Measurements from ENCODE around the gene SLMAP.
"Not testable (repeated sequence)": the region's sequence is repeated elsewhere in the genome, so short reads cannot be mapped to it uniquely, and the experiment has no call there.

The SLMAP gene

DNA sequence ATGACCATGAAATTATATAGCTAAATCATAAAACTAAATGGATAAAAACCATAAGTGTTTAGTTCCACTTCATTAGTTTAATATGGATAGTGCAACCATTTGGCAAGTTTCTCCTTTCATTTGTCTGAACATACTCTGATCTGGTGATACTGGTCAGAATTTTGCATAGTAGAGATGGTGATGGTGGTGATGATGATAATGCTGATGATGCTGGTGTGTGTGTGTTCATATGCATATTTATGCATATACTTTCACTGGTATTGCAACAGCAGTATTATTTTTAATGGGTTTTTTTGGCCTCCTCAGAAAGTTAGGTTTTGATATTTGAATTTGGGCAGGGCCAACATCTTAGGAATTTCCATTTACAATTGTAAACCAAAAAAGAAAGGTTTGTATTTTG lies 76.4 kb downstream of the SLMAP start:
- no peak for DNase-seq

DNA sequence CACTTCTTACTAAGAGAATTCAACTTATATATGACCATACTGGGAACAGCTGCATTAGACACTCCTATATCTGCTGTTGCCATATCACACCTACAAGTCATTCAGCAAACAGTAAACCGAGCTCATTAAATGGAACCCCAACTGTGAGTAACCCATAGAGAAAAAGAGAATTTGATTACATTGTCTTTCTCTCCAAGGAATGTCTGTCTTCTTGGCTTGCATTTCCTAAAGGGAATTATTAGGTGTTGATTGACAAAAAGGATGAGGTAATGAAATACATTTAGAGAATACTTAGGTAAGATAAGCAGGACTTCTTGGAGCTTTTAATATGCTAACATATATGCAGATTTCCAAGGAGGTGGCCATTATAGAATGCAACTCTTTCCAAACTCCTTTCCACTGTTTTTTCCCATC lies 76.8 kb downstream of the SLMAP start:
- DNase-seq, result no peak

DNA sequence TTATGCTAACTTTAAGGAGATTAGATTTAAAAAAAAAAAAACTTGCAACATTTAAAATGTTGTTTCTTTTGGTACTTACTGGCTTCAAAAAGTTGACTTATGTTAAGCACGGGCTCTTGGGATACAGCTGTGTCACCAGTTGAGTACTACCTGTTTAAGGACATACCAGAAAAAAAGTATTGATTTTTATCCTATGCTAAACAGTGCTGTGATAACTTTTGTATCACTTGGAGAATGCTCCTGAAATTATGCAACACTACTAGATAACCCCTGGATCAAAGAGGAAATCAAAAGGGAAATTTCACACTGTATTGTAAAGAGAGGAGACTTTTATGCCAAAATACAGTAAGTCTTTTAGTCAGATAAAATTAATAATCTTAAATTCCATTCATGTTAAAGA lies 77.7 kb downstream of the SLMAP start:
- no peak for DNase-seq

DNA sequence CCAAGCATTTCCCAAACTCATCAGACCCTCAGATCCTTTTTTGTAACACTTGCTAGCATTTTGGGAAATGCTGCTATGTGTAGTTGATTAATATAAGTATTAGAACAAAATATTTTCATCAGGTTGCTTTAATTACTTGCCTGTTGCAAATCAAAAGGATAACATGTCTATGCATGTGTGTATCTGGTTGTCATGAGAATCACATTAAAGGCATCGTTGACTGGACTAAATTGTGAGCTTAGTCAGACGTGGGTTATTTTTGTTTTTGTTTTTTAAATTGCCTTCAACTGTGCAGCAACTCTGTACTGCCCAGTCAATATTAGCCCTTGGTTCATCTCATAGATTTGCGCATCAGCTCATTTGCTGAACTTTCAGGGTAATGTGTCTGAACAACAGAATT lies 81.6 kb downstream of the SLMAP start:
- no peak for DNase-seq

DNA sequence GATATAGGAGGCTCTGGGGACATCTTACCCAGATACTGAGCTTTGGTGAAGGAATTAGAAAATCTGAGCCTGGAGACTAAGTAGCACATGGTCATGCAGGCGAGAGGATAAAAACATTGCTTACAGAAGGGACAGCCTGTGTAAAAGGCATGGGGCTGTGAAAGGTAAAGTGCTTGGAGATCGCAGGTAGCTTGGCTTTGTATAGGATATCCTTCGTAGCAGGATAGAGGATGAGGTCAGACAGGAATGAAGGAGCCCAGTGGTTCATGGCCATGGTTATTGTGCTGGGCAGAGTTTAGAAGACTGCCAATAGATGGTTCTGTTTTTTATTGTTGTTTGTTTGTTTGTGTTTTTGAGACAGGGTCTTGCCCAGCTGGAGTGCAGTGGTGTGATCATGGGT lies 82.5 kb downstream of the SLMAP start:
- no peak for DNase-seq

DNA sequence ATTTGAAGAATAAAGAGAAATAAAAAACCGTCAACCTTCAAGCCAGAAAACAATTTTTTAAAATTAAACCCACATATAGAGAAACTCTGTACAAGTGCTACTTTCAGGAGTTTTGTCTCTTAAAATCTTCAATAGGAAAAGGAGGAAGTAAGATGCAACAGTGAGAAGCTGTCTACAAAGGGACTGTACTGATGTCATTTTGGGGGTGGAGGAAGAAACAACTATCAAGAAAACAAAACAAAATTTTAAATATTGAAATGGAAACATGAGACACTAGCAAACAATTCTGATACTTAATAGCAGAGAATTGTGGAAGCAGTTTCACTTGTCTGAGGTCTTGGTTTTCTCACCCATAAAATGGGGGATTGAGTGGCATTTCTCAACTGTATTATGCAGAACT lies 84.4 kb downstream of the SLMAP start:
- DNase-seq, result no peak

DNA sequence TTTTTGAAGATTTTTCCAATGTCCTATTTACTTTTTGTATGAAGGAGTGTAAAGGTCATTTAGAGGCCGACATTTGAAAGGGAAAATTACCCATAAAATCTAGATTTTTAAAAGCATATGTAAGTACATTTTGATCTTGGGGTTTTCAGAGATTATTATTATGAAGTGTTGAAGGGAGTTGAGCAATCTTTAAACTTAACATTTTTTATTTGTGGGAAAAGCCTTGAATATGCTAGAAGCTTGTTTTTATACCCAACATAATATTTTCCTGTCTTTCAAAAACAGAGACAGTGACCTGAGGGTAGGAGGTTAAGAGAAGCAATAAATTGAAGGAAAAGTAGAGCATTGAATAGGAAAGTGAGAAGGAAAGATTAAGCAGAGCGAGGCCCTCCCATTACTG lies 85.7 kb downstream of the SLMAP start:
- DNase-seq, result no peak

DNA sequence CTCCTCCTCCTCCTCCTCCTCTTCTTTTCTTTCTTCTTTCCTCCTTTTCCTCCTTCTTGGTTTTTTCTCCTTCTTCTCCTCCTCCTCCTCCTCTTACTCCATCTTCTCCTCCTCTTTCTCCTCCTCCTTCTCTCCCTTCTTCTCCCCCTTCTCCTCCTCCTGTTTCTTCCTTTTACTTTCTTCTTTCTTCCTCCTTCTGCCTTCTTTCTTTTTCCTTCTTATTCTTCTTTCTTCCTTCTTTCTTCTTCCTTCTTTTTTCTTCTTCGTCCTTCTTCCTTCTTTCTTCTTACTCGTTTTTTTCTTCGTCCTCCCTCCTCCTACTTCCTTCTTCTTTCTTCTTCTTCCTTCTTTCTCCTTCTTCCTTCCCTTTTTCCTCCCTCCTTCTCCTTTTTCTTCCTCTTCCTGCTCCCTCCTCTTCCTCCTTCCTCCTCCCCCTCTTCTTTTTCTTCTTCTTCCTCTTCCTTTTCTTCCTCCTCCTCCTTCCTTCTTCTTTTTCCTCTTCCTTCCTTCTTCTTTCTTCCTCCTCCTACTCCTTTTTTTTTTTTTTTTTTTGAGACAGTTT lies 92.1 kb downstream of the SLMAP start:
- no peak for DNase-seq

DNA sequence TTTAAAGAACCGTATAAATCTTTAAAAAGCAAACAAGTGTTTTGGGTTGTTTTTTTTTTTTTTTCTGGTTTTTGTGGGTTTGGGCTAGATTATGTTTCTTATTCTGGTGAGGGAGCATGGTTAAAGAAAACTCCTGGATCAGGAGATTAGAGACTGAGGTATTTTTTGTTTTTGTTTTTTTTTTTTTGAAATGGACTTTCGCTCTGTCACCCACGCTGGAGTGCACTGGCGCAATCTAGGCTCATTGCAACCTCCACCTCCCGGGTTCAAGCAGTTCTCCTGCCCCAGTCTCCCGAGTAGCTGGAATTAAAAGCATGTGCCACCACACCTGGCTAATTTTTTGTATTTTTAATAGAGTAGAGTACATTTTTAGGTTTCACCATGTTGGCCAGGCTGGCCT lies 95.2 kb downstream of the SLMAP start:
- no peak for DNase-seq

DNA sequence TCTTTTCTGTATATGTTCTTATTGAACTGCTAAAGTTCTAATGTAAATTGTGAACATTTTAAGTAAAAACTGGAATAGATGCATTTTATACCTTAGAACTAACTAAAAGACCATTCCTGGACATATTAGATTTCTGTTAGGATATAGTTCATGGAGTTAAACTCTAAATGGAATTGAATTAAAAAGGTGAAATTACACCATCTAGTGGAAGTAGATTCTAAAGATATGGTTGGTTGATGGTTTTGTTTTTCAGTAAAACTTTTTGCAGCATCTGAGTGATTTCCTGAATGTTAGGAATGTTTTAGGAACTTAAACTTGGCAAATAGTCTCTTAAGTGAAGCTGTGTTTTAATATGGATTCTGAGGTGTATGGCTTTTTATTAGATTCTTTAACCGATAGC lies 96.8 kb downstream of the SLMAP start:
- no peak for DNase-seq

DNA sequence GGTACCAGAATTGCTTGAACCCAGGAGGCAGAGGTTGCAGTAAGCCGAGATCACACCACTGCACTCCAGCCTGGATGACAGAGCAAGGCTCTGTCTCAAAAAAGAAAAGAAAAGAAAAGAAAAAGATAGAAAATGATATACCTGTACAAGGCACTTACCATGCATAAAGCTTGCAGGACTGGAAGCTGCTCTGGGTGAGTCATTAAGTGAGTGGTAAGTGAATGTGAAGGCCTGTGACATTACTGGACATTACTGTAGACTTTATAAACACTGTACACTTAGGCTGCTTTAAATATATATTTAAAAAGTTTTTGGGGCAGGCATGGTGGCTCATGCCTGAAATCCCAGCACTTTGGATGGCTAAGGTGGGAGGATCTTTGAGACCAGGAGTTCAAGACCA lies 99.2 kb downstream of the SLMAP start:
- no peak for DNase-seq

DNA sequence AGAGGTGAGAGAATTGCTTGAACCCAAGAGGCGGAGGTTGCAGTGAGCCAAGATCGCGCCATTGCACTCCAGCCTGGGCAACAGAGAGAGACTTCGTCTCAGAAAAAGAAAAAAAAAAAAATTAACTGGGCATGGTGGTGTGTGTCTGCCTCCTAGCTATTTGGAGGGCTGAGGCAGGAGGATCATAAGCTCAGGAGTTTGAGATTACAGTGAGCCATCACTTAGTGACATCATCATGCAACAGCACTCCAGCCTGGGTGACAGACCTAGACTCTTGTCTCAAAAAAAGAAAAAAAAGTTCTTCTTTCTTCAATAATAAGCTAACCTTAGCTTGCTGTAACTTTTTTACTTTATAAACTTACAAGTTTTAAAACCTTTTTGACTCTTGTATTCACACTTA lies 99.8 kb downstream of the SLMAP start:
- no peak for DNase-seq

DNA sequence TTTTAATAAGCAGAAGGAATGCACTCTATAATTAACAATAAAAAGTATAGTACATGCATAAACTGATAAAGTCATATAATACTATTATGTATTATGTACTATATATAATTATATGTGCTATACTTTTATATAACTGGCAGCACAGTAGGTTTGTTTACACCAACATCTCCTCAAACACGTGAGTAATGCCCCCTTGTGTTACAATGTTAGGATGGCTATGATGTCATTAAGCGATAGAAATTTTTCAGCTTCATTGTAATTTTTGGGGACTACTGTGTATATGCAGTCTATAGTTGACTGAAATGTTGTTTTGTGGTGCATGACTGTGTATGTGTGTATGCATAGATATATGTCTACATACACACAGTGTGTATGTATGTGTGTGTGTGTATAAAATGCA lies 100.6 kb downstream of the SLMAP start:
- peak; percentile 23 for DNase-seq

DNA sequence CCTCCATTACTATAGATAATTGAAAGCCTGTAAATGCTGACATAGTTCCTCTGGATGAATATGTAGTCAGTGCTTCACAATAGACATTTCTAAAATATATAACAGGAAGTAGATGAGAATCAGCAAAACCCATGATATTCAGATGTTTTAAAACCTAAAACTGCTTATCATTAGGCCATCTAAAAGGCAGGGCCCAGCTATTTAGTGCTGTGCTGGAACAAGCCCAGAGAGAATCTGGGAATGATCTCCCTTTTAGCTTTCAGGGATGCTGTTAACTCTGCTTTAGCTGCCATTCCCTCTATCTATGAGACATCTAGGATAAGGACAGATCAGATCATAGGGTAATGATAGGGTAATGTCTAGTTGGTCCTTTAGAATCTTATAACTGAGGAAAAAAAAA lies 106.8 kb downstream of the SLMAP start:
- DNase-seq, result no peak

DNA sequence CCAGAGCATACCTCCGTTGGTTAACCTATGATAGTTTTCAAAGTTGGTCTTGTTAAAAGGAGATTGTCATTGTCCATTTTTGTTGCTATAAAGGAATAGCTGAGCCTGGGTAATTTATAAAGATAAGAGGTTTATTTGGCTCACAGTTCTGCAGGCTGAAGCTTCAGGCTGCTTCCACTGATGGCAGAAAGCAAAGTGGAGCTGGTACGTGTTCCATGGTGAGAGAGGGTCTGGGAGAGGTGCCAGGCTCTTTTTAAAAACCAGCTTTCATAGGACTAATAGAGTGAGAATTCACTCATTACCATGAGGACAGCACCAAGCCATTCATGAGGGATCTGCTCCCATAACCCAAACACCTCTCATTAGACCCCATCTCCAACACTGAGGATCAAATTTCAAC lies 107.3 kb downstream of the SLMAP start:
- DNase-seq, result no peak

DNA sequence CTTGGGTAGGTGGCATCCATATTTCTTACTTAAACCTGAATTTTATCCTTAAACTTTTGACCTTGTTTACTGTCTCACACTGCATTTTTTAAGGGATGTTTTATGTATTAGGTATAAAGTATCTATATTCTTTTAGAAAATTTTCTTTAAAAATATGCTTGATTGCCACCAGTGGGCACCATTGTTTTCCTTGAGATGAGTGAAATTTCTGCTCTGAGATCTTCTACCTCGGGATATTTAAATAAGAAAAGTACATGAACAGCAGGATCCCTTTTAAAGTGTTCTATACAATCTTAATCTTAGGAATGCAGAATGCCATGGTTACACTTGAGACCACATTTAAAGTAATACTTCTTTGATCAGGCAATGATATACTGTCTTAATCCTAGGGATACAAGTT lies 108.7 kb downstream of the SLMAP start:
- no peak for DNase-seq

DNA sequence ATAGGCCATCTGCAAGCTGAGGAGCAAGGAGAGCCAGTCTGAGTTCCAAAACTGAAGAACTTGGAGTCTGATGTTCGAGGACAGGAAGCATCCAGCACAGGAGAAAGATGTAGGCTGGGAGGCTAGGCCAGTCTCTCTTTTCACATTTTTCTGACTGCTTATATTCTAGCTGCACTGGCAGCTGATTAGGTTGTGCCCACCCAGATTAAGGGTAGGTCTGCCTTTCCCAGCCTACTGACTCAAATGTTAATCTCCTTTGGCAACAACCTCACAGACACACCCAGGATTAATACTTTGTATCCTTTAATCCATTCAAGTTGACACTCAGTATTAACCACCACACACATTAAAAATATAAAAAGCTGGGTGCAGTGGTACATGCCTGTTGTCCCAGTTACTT lies 113.0 kb downstream of the SLMAP start:
- DNase-seq, result not testable (repeated sequence)

DNA sequence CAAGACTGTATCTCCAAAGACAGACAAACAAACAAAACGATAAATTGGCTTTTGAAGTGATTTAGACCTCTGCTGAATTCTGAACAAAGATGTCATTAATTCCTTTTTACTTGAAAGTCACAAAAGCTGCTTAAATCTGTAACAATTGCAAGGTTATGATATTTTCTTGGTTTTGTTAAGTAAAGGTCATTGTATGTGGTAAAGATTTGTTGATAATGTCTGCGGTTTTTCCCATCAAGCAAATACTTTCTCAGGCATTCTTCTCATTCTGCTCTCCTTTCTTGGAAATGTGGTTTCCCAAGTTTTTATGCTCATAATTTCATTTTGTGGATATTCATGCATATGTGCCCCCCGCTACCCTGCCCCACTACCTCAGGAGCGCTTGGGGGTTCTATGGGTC lies 116.5 kb downstream of the SLMAP start:
- no peak for DNase-seq

DNA sequence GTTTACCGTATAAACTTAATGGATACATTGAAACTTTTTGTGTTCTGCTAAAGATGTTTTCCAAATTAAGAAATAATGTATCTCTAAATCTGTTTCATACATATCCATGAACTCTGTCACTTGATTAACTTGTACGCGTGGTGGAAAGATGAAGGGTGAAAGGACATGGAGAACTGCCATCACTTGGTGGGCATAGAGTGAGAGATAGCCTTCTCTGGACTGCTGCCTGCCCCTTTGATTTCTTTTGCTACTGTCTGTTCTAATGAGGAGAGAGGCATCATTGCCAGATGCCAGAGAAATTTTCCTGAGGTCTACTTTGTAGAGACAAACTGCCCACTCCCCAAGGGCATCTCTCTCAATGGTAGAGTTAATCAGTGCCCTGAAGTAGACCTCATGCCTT lies 120.5 kb downstream of the SLMAP start:
- no peak for DNase-seq

DNA sequence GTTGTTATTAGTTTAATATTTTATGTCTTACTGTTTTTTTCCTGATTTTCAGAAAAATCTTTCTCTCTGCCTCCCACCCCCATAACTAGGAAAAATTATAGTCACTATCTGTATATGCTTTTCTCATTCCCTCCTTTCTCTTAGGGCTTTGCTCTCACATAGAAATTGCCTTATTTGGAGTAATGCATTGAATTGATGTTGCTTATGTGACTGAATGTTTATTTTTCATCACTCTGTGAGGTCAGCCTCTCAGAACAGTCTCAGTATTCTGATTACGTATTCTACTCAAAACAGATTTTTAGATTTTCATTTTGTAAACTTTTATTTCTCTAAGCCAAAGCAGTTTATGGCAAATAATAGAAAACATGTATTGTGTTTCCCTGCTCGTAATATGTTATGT lies 121.0 kb downstream of the SLMAP start:
- no peak for DNase-seq

DNA sequence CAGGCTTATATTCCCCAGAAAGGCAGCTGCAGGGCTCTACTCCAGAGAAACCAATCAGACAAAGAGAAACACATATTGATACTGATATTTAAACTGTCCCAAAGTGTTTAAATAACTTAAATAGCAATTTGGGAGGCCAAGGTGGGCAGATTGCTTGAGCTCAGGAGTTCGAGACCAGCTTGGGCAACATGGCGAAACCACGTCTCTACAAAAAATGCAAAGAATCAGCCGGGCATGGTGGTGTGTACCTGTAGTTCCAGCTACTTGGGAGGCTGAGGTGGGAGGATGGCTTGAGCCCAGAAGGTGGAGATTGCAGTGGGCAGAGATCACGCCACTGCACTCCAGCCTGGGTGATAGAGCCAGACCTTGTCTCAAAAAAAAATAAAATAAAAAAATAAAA lies 128.3 kb downstream of the SLMAP start:
- not testable (repeated sequence) for DNase-seq

DNA sequence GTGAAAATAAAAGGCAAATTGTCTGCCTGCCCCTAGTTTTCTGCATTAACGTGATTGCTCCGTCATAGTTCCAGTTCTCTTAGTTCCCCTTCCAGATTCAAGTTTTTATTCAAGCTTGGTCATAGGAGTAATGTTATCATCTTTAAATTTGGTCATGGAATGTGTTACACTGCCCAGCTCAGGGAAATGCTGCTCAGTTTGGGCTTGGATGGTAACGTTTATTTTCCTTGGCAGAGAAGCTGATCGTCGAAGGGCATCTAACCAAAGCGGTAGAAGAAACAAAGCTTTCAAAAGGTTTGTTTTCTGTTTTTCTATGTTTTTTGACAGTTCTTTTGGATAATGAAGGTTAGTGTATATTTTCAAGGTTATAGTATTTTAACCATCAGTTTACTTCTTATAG lies 133.7 kb downstream of the SLMAP start:
- DNase-seq, result no peak

DNA sequence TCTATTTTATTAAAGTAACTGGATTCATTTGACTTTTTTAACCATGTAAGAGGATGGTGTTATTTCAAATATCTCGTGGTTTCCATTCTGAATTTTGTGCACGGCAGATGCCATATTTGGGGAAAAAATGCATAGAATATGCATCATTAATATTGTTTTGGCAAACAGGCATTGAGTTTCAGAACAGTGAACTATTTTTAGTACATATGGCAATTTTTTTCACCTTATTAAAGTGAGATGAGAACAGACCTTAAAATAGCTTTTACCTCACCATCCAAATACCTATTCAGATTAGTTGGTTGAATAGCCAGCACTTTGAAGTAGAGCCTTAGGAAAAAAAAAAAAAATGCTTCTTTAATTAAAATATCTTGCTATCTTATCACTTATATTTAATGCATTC lies 134.8 kb downstream of the SLMAP start:
- no peak for DNase-seq

DNA sequence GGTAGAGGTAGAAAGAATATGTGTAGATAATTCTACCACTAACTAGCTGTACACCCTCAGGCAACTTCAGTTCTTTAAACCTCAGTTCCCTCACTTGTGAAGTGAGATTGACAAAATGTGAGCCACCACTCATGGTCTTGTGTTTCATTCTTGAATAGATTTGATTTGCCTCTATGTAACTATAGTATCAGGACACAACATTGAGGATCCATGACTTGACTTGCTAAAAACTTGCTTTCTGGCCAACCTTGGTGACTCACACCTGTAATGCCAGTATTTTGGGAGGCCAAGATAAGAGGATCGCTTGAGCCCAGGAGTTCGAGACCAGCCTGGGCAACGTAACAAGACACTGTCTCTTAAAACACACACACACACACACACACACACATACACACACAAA lies 136.3 kb downstream of the SLMAP start:
- no peak for DNase-seq

DNA sequence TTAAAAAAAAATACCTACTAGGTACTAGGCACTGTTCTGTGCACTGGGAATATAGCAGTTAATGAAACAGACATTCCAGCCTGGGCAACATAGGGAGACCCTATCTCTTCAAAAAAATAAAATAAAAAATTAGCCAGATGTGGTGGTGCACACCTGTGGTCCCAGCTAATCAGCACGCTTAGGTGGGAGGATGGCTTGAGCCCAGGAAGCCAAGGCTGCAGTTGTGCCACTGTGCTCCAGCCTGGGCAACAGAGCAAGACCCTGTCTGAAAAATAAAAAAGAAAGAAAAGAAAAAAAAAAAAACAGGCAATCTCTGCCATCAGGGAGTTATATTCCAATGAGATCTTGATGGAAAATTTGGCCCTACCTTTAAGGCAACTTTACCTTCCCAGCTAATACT lies 137.0 kb downstream of the SLMAP start:
- DNase-seq, result no peak

DNA sequence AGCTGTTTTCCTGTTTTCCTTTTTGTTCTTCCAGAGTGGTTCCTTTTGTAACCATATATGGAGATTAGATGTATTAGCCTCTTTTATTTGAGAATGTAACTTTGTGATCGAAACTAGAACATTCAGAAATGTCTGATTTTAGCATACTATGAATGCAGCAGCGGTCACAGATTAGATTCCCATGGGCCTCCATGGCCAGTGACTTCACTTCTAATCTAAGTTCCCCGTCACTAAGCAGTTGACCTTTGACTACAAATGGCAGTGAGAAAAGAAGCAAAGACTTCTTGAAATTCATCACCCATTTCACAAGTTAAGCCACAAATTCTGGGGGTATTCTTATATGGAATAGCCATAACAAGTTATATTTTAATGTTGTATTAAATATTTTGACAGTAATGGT lies 137.6 kb downstream of the SLMAP start:
- DNase-seq, result no peak
